KMS-11 (cell line): ENCODE measurements around the gene PDGFRA.

Source experiments
- H2AFZ ChIP-seq: fragments of 200-600 bp; sonication (generic); 2 replicates; pipeline ENCODE4 v1.6.1; 2016; ENCODE audit warnings: antibody characterized with exemption, mixed run types, low read depth
- H3K27ac ChIP-seq: fragments of 200-600 bp; sonication (generic); 2 replicates; pipeline ENCODE4 v1.6.1; 2016; ENCODE audit warnings: mild to moderate bottlenecking, mixed run types
- H3K27me3 ChIP-seq: fragments of 200-600 bp; sonication (generic); 2 replicates; pipeline ENCODE4 v1.6.1; 2017; ENCODE audit warnings: mild to moderate bottlenecking, low read depth, mixed run types, moderate library complexity; ENCODE audit not compliant: insufficient read depth
- H3K36me3 ChIP-seq: fragments of 200-600 bp; sonication (generic); 2 replicates; pipeline ENCODE4 v1.6.1; 2017; ENCODE audit warnings: mild to moderate bottlenecking, mixed run types; ENCODE audit not compliant: insufficient read depth
- H3K4me1 ChIP-seq: fragments of 200-600 bp; sonication (generic); 2 replicates; pipeline ENCODE4 v1.6.1; 2016; ENCODE audit warnings: mild to moderate bottlenecking, low read depth, mixed run types; ENCODE audit not compliant: poor library complexity, severe bottlenecking
- H3K4me2 ChIP-seq: fragments of 200-600 bp; sonication (generic); 2 replicates; pipeline ENCODE4 v1.7.0; 2016; ENCODE audit warnings: mild to moderate bottlenecking, mixed run types
- H3K4me3 ChIP-seq: fragments of 200-600 bp; sonication (generic); IDR thresholded peaks from 2 replicates; pipeline ENCODE4 v1.6.1; 2017; ENCODE audit warnings: low read depth, low read length, mixed read lengths; ENCODE audit not compliant: insufficient read depth
- H3K79me2 ChIP-seq: fragments of 200-600 bp; sonication (generic); 2 replicates; pipeline ENCODE4 v1.6.1; 2016; ENCODE audit warnings: low read depth, mixed run types; ENCODE audit not compliant: insufficient read depth
- H3K9ac ChIP-seq: fragments of 200-600 bp; sonication (generic); 2 replicates; pipeline ENCODE4 v1.6.1; 2016; ENCODE audit warnings: mild to moderate bottlenecking, mixed run types
- H4K20me1 ChIP-seq: fragments of 200-600 bp; sonication (generic); 2 replicates; pipeline ENCODE4 v1.6.1; 2016; ENCODE audit warnings: mild to moderate bottlenecking, mixed run types; ENCODE audit not compliant: insufficient read depth
- TF ChIP-seq, protein P1 (sequence below): fragments of 200-600 bp; sonication (generic); conservative IDR thresholded peaks from 2 replicates; pipeline ENCODE4 v1.6.1; 2017; ENCODE audit warnings: low read depth, mild to moderate bottlenecking, antibody characterized with exemption, low read length, moderate library complexity, mixed read lengths

The PDGFRA gene

DNA sequence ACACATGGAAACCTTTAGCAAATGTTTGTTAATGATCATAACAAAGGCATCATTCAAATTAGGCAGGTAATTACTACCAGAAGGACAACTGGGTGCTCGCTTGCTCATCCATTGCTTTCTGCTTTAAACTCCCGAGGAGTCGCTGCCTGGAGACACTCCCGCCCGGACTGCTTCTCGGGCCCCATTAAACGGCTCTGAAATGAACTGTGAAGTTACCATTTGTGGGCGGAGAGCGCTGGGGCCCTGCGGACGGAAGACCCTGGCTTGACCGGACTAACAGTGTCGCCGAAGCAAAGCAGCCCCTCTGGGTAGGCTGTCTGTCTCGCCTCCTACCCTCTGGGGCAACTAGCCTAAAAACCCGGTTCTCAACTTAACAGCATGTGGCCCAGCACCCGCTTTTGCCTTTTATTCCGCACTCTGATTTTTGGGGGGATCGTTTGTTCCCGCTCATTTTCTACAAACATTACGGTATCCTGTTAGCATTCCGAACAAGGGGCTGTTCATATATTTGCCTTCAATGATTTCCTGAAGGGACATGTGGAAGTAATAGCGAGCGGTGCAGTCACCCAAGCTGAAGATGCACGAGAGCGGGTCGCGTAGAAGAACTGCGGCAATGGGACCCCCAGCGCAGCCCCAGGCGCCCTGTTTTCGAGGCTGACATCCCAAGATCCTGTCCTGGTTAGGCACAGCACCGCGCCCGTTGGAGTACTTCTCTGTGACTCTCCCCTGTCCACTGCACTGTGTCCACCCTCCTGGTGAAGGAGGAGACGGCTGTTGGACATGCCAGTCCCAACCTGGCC is 1.6 kb upstream of the PDGFRA start:
- Histone ChIP-seq H3K79me2 (no peaks in the 10 kb centered on the region), H3K4me2 (peak overlapping the region; percentile 51), H4K20me1 (no peaks in the 10 kb centered on the region), H3K4me1 (peaks cover 3% of the 10 kb centered on the region), H3K9ac (no peak overlapping the region), H2AFZ (peak overlapping the region; percentile 84), H3K27ac (no peak overlapping the region), H3K36me3 (no peaks in the 10 kb centered on the region), H3K27me3 (peaks cover 33% of the 10 kb centered on the region), H3K4me3 (peak overlapping the region; percentile 73)
- TF ChIP-seq, protein P1, sequence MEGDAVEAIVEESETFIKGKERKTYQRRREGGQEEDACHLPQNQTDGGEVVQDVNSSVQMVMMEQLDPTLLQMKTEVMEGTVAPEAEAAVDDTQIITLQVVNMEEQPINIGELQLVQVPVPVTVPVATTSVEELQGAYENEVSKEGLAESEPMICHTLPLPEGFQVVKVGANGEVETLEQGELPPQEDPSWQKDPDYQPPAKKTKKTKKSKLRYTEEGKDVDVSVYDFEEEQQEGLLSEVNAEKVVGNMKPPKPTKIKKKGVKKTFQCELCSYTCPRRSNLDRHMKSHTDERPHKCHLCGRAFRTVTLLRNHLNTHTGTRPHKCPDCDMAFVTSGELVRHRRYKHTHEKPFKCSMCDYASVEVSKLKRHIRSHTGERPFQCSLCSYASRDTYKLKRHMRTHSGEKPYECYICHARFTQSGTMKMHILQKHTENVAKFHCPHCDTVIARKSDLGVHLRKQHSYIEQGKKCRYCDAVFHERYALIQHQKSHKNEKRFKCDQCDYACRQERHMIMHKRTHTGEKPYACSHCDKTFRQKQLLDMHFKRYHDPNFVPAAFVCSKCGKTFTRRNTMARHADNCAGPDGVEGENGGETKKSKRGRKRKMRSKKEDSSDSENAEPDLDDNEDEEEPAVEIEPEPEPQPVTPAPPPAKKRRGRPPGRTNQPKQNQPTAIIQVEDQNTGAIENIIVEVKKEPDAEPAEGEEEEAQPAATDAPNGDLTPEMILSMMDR, result no peak

DNA sequence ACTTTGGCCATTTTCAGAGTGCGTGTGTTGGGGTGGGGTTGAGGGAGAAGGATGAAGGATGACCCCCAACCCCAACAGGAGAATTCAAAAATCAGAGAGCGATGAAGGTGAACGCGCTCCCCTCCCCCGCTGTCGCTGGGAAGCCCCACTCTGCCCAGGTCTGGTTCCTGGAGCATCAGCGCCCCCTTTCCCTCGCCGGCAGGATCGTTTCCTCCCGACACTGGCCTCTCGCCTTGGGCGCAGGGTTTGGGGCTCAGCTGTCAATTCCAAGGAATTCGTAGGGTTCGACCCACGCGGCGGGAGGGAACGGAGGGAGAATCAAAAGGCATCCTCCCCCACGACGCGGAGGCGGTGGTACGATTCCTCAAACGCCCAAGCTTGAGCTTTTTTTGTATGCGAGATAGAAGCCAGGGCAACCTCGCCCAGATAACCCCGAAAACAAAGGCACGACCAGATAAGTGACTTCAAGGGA is 1.0 kb upstream of the PDGFRA start:
- peaks cover 3% of the 10 kb centered on the region for H3K4me1 ChIP-seq
- peak overlapping the region; percentile 73 for H3K4me3 ChIP-seq
- no peaks in the 10 kb centered on the region for H3K36me3 ChIP-seq
- no peaks in the 10 kb centered on the region for H3K79me2 ChIP-seq
- H3K9ac ChIP-seq, result no peak overlapping the region
- H3K4me2 ChIP-seq, result peak overlapping the region; percentile 51
- no peaks in the 10 kb centered on the region for H4K20me1 ChIP-seq
- H3K27ac ChIP-seq, result no peak overlapping the region
- TF ChIP-seq, protein P1, result peak; percentile 78
- peaks cover 33% of the 10 kb centered on the region for H3K27me3 ChIP-seq
- H2AFZ ChIP-seq, result peak overlapping the region; percentile 84

DNA sequence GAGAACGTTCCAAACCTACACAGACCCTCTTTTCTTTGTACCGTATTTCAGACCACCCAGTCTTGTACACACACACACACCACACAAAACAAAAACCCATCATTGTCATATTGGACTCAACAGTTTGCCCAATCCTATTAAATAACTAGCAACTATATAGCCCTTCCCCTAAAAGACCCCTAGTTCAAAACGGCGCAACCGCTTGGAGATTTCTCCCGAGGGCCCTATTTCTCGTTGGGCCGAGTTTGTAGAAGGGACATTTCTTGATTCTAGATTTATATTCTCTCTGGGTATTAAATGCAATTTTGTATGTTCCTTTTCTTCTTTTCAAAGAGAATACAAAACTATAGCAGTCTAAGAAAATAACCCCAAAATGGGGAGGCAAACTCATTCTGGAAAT is 547 bp upstream of the PDGFRA start:
- TF ChIP-seq, protein P1, result no peak
- Histone ChIP-seq H4K20me1 (no peaks in the 10 kb centered on the region), H3K27ac (no peak overlapping the region), H3K4me3 (no peak overlapping the region), H2AFZ (peak overlapping the region; percentile 84), H3K9ac (no peak overlapping the region), H3K4me1 (peaks cover 3% of the 10 kb centered on the region), H3K27me3 (peaks cover 33% of the 10 kb centered on the region), H3K4me2 (peak overlapping the region; percentile 51; the same call in 1 of the 2 replicates), H3K79me2 (no peaks in the 10 kb centered on the region), H3K36me3 (no peaks in the 10 kb centered on the region)

DNA sequence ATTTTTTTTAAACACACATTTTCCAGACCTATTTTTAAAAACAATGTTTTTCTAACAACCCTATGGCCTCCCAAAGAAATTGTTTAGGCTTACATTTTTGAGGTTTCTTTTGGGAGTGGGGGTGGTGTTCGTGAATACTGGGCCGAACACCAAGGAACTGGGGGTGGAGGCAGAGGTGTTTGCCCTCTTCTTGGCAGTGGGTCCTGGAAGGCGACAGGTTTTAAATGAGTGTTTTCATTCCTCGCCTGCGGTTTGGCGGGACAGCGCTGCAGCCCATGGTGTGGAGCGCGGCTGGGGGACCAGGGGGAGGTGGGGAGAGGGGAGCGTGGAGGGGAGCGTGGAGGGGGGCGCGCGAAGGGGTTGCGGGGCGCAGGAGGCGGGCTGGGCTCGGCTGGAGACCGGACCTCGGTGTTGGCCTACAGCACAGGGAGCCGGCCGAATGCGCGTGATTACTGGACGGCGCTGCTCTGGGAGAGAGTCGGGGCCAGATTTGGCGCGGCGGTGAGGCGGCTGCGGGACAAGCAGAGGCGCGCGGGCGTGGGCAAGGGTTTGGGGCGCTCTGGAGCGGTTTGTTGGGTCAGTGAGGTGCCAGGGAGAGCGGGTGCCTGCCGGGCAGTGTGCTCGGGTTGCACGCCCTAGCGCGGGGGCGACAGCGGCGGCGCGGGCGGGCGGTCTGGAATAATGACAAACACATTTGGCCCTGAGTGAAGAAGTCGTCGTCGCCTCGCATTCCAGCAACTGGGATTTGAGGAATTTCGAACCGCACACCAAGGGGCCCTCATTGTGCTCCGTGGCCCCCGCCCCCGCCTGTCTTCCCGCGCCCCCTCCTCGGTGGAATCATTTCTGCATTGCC is 764 bp downstream of the PDGFRA start:
- H3K9ac ChIP-seq, result no peak overlapping the region
- H3K4me3 ChIP-seq, result no peak overlapping the region
- no peaks in the 10 kb centered on the region for H4K20me1 ChIP-seq
- H2AFZ ChIP-seq, result no peak overlapping the region
- H3K27me3 ChIP-seq, result peaks cover 33% of the 10 kb centered on the region
- H3K4me2 ChIP-seq, result no peak overlapping the region
- TF ChIP-seq, protein P1, result no peak
- H3K4me1 ChIP-seq, result peaks cover 3% of the 10 kb centered on the region
- H3K27ac ChIP-seq, result no peak overlapping the region
- H3K79me2 ChIP-seq, result no peaks in the 10 kb centered on the region
- no peaks in the 10 kb centered on the region for H3K36me3 ChIP-seq
